Measurements from ENCODE around the gene DIS3L2.

DIS3L2 gene

DNA sequence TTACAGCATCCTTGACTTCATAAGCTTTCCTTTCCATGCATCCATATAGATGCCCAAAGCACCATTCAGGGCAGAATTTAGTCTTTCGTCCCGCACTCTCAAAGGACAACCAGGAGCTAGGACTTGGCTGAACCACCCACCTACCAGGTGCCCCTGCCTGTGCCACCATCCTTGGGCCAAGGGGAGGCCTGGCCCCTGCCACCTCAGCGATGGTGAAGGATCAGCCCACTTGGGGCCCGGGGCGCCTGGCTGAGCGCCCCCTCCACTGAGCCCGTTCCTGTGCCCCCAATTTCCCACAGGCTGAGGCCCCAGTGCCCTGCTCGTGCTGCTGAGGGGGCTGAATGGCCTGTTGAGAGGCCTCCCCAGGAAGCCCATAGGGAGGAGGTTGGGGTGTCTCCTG lies 383.7 kb downstream of the DIS3L2 start:
- TF ChIP-seq ZNF565 (CRISPR knock-in tag; conservative IDR thresholded peaks at IDR 0.05; ENCODE audit: low read depth) (no peak), TOX (CRISPR knock-in tag; IDR thresholded peaks at IDR 0.05; ENCODE audit: borderline replicate concordance) (no peak), ZC3H10 (CRISPR knock-in tag; IDR thresholded peaks at IDR 0.05) (no peak), RARB (CRISPR knock-in tag; IDR thresholded peaks at IDR 0.05) (no peak), ZNF70 (CRISPR knock-in tag; IDR thresholded peaks at IDR 0.05) (no peak), OSR1 (CRISPR knock-in tag; IDR thresholded peaks at IDR 0.05) (no peak), BACH2 (CRISPR knock-in tag; IDR thresholded peaks at IDR 0.05; ENCODE audit: borderline replicate concordance) (no peak), PATZ1 (CRISPR knock-in tag; IDR thresholded peaks at IDR 0.05; ENCODE audit: borderline replicate concordance) (no peak), CSDC2 (CRISPR knock-in tag; IDR thresholded peaks at IDR 0.05) (no peak), ZFP30 (CRISPR knock-in tag; IDR thresholded peaks at IDR 0.05) (no peak), ESRRG (CRISPR knock-in tag; IDR thresholded peaks at IDR 0.05) (no peak), CSRNP3 (CRISPR knock-in tag; IDR thresholded peaks at IDR 0.05) (no peak)
- TF ChIP-seq, protein P1, sequence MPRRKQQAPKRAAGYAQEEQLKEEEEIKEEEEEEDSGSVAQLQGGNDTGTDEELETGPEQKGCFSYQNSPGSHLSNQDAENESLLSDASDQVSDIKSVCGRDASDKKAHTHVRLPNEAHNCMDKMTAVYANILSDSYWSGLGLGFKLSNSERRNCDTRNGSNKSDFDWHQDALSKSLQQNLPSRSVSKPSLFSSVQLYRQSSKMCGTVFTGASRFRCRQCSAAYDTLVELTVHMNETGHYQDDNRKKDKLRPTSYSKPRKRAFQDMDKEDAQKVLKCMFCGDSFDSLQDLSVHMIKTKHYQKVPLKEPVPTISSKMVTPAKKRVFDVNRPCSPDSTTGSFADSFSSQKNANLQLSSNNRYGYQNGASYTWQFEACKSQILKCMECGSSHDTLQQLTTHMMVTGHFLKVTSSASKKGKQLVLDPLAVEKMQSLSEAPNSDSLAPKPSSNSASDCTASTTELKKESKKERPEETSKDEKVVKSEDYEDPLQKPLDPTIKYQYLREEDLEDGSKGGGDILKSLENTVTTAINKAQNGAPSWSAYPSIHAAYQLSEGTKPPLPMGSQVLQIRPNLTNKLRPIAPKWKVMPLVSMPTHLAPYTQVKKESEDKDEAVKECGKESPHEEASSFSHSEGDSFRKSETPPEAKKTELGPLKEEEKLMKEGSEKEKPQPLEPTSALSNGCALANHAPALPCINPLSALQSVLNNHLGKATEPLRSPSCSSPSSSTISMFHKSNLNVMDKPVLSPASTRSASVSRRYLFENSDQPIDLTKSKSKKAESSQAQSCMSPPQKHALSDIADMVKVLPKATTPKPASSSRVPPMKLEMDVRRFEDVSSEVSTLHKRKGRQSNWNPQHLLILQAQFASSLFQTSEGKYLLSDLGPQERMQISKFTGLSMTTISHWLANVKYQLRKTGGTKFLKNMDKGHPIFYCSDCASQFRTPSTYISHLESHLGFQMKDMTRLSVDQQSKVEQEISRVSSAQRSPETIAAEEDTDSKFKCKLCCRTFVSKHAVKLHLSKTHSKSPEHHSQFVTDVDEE (CRISPR knock-in tag; IDR thresholded peaks at IDR 0.05), result no peak
- no peak for ATAC-seq

DNA sequence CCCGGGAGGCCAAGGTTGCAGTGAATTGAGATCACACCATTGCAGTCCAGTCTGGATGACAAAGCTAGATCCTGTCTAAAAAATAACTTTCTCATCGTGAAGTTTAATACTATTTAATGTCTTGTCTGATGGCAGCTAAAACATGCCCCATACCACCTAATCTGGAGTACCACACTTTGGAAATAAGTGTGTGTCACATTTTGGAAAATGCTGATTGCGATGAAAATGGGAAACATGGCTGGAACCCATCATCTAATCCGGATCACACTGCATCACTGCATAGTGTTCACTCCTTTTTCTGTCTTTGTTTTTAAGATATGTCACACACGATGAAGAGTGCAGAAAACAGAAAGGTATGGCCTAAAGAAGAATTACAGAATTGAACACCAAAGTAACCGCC lies 385.9 kb downstream of the DIS3L2 start:
- no peak for ATAC-seq
- TF ChIP-seq SNAI2 (CRISPR knock-in tag; IDR thresholded peaks at IDR 0.05) (no peak), ZC3H10 (CRISPR knock-in tag; IDR thresholded peaks at IDR 0.05) (no peak), ESRRG (CRISPR knock-in tag; IDR thresholded peaks at IDR 0.05) (no peak), CREB5 (CRISPR knock-in tag; IDR thresholded peaks at IDR 0.05; ENCODE audit: low read depth) (no peak)

DNA sequence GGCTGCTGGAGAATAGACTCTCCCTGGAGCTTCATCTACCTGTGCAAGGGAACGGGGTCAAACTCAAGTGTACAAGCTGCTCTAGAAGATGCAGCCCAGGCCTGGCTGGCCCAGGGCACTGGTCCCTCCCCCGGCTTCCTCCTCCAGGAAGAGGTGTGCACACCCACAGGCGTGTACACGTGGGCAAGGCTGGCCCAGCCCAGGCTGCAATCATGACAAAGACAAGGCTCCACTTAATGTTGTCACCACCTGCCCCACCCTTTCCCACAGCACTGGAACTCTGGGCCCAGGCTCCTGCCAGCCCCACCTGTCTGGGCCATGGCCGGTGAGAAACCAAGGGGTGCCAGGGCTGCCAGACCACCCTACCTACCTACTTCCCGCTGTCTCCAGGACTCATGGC lies 387.4 kb downstream of the DIS3L2 start:
- ATAC-seq, result no peak
- TF ChIP-seq BACH2 (CRISPR knock-in tag; IDR thresholded peaks at IDR 0.05; ENCODE audit: borderline replicate concordance) (no peak), ARNTL (CRISPR knock-in tag; IDR thresholded peaks at IDR 0.05; ENCODE audit: borderline replicate concordance, low read depth) (no peak), ESRRG (CRISPR knock-in tag; IDR thresholded peaks at IDR 0.05) (no peak), CSRNP3 (CRISPR knock-in tag; IDR thresholded peaks at IDR 0.05) (no peak), GLIS3 (CRISPR knock-in tag; IDR thresholded peaks at IDR 0.05) (no peak), ZC3H10 (CRISPR knock-in tag; IDR thresholded peaks at IDR 0.05) (no peak), OSR1 (CRISPR knock-in tag; IDR thresholded peaks at IDR 0.05) (no peak), CSDC2 (CRISPR knock-in tag; IDR thresholded peaks at IDR 0.05) (no peak), ISL1 (CRISPR knock-in tag; IDR thresholded peaks at IDR 0.05) (no peak)

DNA sequence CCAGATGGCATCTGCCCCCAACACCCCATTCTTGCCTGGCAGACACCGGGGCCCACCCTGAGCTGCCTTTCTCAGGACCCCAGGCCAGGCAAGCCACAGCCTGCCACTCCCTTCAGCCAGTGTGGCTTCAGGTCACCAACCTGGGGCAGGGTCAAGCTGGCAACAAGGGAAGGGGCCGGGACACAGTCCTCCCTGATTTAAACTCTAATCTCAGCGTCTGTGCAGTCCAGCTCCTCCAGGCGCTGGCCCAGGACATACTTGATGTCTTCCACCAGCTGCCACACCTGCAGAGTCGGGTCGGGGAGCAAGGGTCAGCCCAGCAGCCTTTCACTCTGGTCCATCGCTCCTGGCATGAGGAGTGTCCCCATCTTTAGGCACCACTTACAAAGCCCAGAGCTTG lies 388.0 kb downstream of the DIS3L2 start:
- ATAC-seq, result no peak
- TF ChIP-seq OSR1 (CRISPR knock-in tag; IDR thresholded peaks at IDR 0.05), result no peak
- no peak for TF ChIP-seq RARB (CRISPR knock-in tag; IDR thresholded peaks at IDR 0.05)
- no peak for TF ChIP-seq ISL1 (CRISPR knock-in tag; IDR thresholded peaks at IDR 0.05)
- TF ChIP-seq, protein P1 (CRISPR knock-in tag; IDR thresholded peaks at IDR 0.05), result no peak
- TF ChIP-seq ZC3H10 (CRISPR knock-in tag; IDR thresholded peaks at IDR 0.05), result no peak
- no peak for TF ChIP-seq SNAI2 (CRISPR knock-in tag; IDR thresholded peaks at IDR 0.05)
- no peak for TF ChIP-seq CSRNP3 (CRISPR knock-in tag; IDR thresholded peaks at IDR 0.05)
- TF ChIP-seq ARNTL (CRISPR knock-in tag; IDR thresholded peaks at IDR 0.05; ENCODE audit: borderline replicate concordance, low read depth), result no peak
- no peak for TF ChIP-seq GLIS3 (CRISPR knock-in tag; IDR thresholded peaks at IDR 0.05)
- no peak for TF ChIP-seq TOX (CRISPR knock-in tag; IDR thresholded peaks at IDR 0.05; ENCODE audit: borderline replicate concordance)
- no peak for TF ChIP-seq ZNF70 (CRISPR knock-in tag; IDR thresholded peaks at IDR 0.05)
- no peak for TF ChIP-seq PATZ1 (CRISPR knock-in tag; IDR thresholded peaks at IDR 0.05; ENCODE audit: borderline replicate concordance)

All from SK-N-SH treated with all-trans-retinoic acid at 6 μM for 48 hours (cell line).